Measurements from ENCODE around the gene MRPL47. TPM values are rescaled to one million over a fixed set of nuclear protein-coding genes. Genes with fewer than 3 reads are reported as not detected.

Gene MRPL47
- total and polyA plus RNA-seq, 9 of the 15 experiments (the other 6 are each of a cell fraction or from before 2014, with no cell fraction given) = 101 to 437 (median 141) TPM

DNA sequence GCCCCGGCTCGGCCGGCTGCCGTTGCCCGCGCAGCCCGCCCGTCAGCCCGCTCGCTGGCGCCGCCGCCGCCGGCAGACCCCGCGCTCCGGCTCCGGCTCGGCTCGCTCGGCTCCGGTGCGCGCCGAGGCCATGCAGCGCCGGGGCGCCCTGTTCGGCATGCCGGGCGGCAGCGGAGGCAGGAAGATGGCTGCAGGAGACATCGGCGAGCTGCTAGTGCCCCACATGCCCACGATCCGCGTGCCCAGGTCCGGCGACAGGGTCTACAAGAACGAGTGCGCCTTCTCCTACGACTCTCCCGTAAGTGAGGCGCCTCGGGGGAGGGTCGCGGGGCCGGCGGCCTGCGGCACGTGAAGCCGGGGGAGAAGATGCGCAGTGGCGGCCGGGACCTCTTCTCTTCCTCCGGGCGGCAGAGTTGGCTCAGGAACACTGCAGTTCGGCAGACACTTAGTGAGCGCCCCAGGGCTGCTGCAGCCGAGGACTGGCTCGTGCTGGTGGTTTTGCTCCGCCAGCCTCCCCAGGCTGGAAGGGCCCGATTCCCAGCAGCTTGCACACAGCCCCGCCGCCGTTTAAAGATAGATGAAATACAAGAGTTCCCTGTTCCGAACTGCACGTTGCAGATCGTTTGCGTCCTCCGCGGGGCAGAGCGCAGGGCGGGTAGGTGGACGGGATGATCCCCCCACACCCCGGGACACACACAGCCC lies 48.8 kb upstream of the MRPL47 start (continued):
- TF ChIP-seq L3MBTL2 (IDR thresholded peaks at IDR 0.05) (peak; percentile 61), ZNF212 (CRISPR knock-in tag; IDR thresholded peaks at IDR 0.05) (no peak), TGIF2 (CRISPR knock-in tag; IDR thresholded peaks at IDR 0.05) (no peak), KLF16 (IDR thresholded peaks at IDR 0.05) (no peak), SMARCC2 (IDR thresholded peaks at IDR 0.05; ENCODE audit: low read depth) (no peak), CBX8 (IDR thresholded peaks at IDR 0.05; ENCODE audit: borderline replicate concordance, extremely low read depth, low read depth, low read length, poor library complexity, severe bottlenecking) (no peak), ZNF79 (CRISPR knock-in tag; IDR thresholded peaks at IDR 0.05; ENCODE audit: low read depth) (no peak), DACH1 (IDR thresholded peaks at IDR 0.05; ENCODE audit: partially characterized antibody) (no peak), HNRNPH1 (optimal IDR thresholded peaks at IDR 0.05; ENCODE audit: low read depth, low read length) (no peak), ZNF24 (IDR thresholded peaks at IDR 0.05) (no peak), KHSRP (IDR thresholded peaks at IDR 0.05) (no peak), MLX (CRISPR knock-in tag; conservative IDR thresholded peaks at IDR 0.05) (no peak), NR3C1 (CRISPR knock-in tag; IDR thresholded peaks at IDR 0.05) (no peak), MXD1 (CRISPR knock-in tag; IDR thresholded peaks at IDR 0.05; ENCODE audit: borderline replicate concordance, poor library complexity, severe bottlenecking) (no peak), SMARCB1 (IDR thresholded peaks at IDR 0.05; ENCODE audit: insufficient read length, low read depth) (no peak), RAD21 (CRISPR knock-in tag; conservative IDR thresholded peaks at IDR 0.05 in 1 of 2, IDR thresholded peaks at IDR 0.05 in 1 of 2) (peak in 1 of 2 experiments; percentile 35; a peak in 2 of 4 replicates), YY1 (IDR thresholded peaks at IDR 0.05; ENCODE audit: borderline replicate concordance in 1 of 3, control insufficient read depth in 1 of 3, extremely low read depth in 1 of 3, insufficient read depth in 3 of 3, insufficient read length in 1 of 3, insufficient replicate concordance in 2 of 3, low read depth in 1 of 3, low read length in 2 of 3) (peak in 2 of 3 experiments; percentile 30 to 52), RBFOX2 (IDR thresholded peaks at IDR 0.05; ENCODE audit: low read depth, low read length) (0 out of 2 replicates have a peak, but pooled peaks have one; percentile 33), ZSCAN29 (IDR thresholded peaks at IDR 0.05) (no peak), BRCA1 (IDR thresholded peaks at IDR 0.05) (no peak), BRCA1 (CRISPR knock-in tag; IDR thresholded peaks at IDR 0.05) (no peak), ZFX (CRISPR knock-in tag; IDR thresholded peaks at IDR 0.05) (peak; percentile 64), ZFP36 (IDR thresholded peaks at IDR 0.05; ENCODE audit: low read depth, low read length, partially characterized antibody) (no peak), TCF15 (CRISPR knock-in tag; IDR thresholded peaks at IDR 0.05) (no peak), FOXK1 (CRISPR knock-in tag; IDR thresholded peaks at IDR 0.05; ENCODE audit: borderline replicate concordance) (no peak)
- TF ChIP-seq, protein P1, sequence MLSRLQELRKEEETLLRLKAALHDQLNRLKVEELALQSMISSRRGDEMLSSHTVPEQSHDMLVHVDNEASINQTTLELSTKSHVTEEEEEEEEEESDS (CRISPR knock-in tag; IDR thresholded peaks at IDR 0.05) = no peak
